HG03521 (cell line): ENCODE results near the gene SLC6A7.

Source experiments
- ATAC-seq: cut with Tn5 transposase; IDR thresholded peaks from one replicate; pipeline ENCODE4 v1.9.1; 2021; ENCODE audit warnings: mild to moderate bottlenecking, moderate library complexity; ENCODE audit not compliant: unreplicated experiment

SLC6A7 gene

GRCh38 chr5:150189326-150189725, 536 bp upstream of the SLC6A7 start:
- no peak for ATAC-seq

- no peak for ATAC-seq
Measured at GRCh38 chr5:150190503-150190979, 679 bp downstream of the SLC6A7 start.

- no peak for ATAC-seq
Measured at GRCh38 chr5:150190987-150191386, 1.1 kb downstream of the SLC6A7 start.

- ATAC-seq = no peak
Measured at GRCh38 chr5:150192462-150192861, 2.6 kb downstream of the SLC6A7 start.

GRCh38 chr5:150195736-150196485, 6.0 kb downstream of the SLC6A7 start:
- no peak for ATAC-seq

GRCh38 chr5:150196514-150196913, 6.7 kb downstream of the SLC6A7 start:
- ATAC-seq = no peak

GRCh38 chr5:150196986-150197385, 7.1 kb downstream of the SLC6A7 start:
- no peak for ATAC-seq

- no peak for ATAC-seq
Measured at GRCh38 chr5:150197476-150197875, 7.6 kb downstream of the SLC6A7 start.

- ATAC-seq = no peak
Measured at GRCh38 chr5:150202501-150202900, 12.6 kb downstream of the SLC6A7 start.

- no peak for ATAC-seq
Measured at GRCh38 chr5:150203832-150204589, 14.1 kb downstream of the SLC6A7 start.

- no peak for ATAC-seq
Measured at GRCh38 chr5:150204590-150204960, 14.7 kb downstream of the SLC6A7 start.

GRCh38 chr5:150206098-150206778, 16.4 kb downstream of the SLC6A7 start:
- no peak for ATAC-seq

GRCh38 chr5:150206779-150207115, 16.9 kb downstream of the SLC6A7 start:
- ATAC-seq = no peak

GRCh38 chr5:150208187-150209098, 18.6 kb downstream of the SLC6A7 start:
- no peak for ATAC-seq

- ATAC-seq = no peak
Measured at GRCh38 chr5:150209099-150209635, 19.3 kb downstream of the SLC6A7 start.

GRCh38 chr5:150210644-150211043, 20.8 kb downstream of the SLC6A7 start:
- ATAC-seq = no peak

GRCh38 chr5:150211156-150212030, 21.5 kb downstream of the SLC6A7 start:
- no peak for ATAC-seq

GRCh38 chr5:150213530-150213929, 23.7 kb downstream of the SLC6A7 start:
- ATAC-seq = no peak

- ATAC-seq = no peak
Measured at GRCh38 chr5:150214289-150214688, 24.4 kb downstream of the SLC6A7 start.
